Astrocyte (in vitro differentiated cells and primary cell): ENCODE data around the gene CCL23. TPM values are rescaled to one million over a fixed set of nuclear protein-coding genes. Genes with fewer than 3 reads are reported as not detected.

Experiments used
- DNase-seq: peaks from one replicate; pipeline ENCODE4 v3.0.0-alpha.2; 2010; ENCODE audit warnings: low read depth
- FAIRE-seq: peaks from 2 replicates; lab custom pipeline; 2011; peaks lifted over from hg19 to GRCh38; lab: Jason Lieb, UNC
- H2AFZ ChIP-seq: 2 replicates; pipeline ENCODE4 v1.6.0; 2012; ENCODE audit warnings: low read depth, low read length, inconsistent platforms
- H3K27ac ChIP-seq: 2 replicates; pipeline ENCODE4 v1.5.1; 2011; ENCODE audit warnings: low read depth, low read length, inconsistent platforms
- H3K27me3 ChIP-seq: 2 replicates; pipeline ENCODE4 v1.6.0; 2011; ENCODE audit warnings: low read length, inconsistent platforms; ENCODE audit not compliant: insufficient read depth
- H3K36me3 ChIP-seq: 2 replicates; pipeline ENCODE4 v1.5.1; 2011; ENCODE audit warnings: low read length, inconsistent platforms; ENCODE audit not compliant: insufficient read depth
- H3K4me1 ChIP-seq: 2 replicates; pipeline ENCODE4 v1.5.1; 2011; ENCODE audit warnings: low read length, inconsistent platforms; ENCODE audit not compliant: insufficient read depth
- H3K4me2 ChIP-seq: 2 replicates; pipeline ENCODE4 v1.6.0; 2012; ENCODE audit warnings: low read length, inconsistent platforms
- H3K4me3 ChIP-seq: 2 replicates; pipeline ENCODE4 v1.5.1; 2011; ENCODE audit warnings: low read depth, mild to moderate bottlenecking, low read length, inconsistent platforms; ENCODE audit not compliant: insufficient read depth
- H3K79me2 ChIP-seq: 2 replicates; pipeline ENCODE4 v1.6.0; 2012; ENCODE audit warnings: mild to moderate bottlenecking, low read length, inconsistent platforms; ENCODE audit not compliant: insufficient read depth
- H3K9ac ChIP-seq: 2 replicates; pipeline ENCODE4 v1.6.0; 2012; ENCODE audit warnings: mild to moderate bottlenecking, low read length, inconsistent platforms
- H3K9me3 ChIP-seq: 2 replicates; pipeline ENCODE4 v1.5.1; 2012; ENCODE audit warnings: low read depth, mild to moderate bottlenecking, low read length, inconsistent platforms; ENCODE audit not compliant: insufficient read depth
- H4K20me1 ChIP-seq: 2 replicates; pipeline ENCODE4 v1.6.0; 2012; ENCODE audit warnings: low read length, inconsistent platforms; ENCODE audit not compliant: insufficient read depth
- H3K27ac Mint-ChIP-seq: one replicate; pipeline ENCODE4 v1.8.0; 2021; ENCODE audit warnings: mild to moderate bottlenecking, mixed read lengths; ENCODE audit not compliant: unreplicated experiment
- H3K27me3 Mint-ChIP-seq: one replicate; pipeline ENCODE4 v1.8.0; 2021; ENCODE audit warnings: low read depth, mixed read lengths; ENCODE audit not compliant: unreplicated experiment
- H3K36me3 Mint-ChIP-seq: one replicate; pipeline ENCODE4 v1.8.0; 2021; ENCODE audit warnings: low read depth, mixed read lengths; ENCODE audit not compliant: unreplicated experiment
- H3K4me1 Mint-ChIP-seq: one replicate; pipeline ENCODE4 v1.8.0; 2021; ENCODE audit warnings: low read depth, mixed read lengths; ENCODE audit not compliant: unreplicated experiment
- H3K4me3 Mint-ChIP-seq: one replicate; pipeline ENCODE4 v1.8.0; 2021; ENCODE audit warnings: mild to moderate bottlenecking, moderate library complexity, mixed read lengths; ENCODE audit not compliant: unreplicated experiment
- H3K9me3 Mint-ChIP-seq: one replicate; pipeline ENCODE4 v1.8.0; 2021; ENCODE audit warnings: mild to moderate bottlenecking, mixed read lengths; ENCODE audit not compliant: unreplicated experiment
- CTCF ChIP-seq: IDR thresholded peaks from 2 replicates; pipeline ENCODE4 v1.5.1; 2011; ENCODE audit warnings: low read depth, mild to moderate bottlenecking, inconsistent platforms, low read length, moderate library complexity; ENCODE audit not compliant: insufficient read depth
- EZH2 ChIP-seq: IDR thresholded peaks from 2 replicates; pipeline ENCODE4 v1.6.1; 2012; ENCODE audit warnings: mild to moderate bottlenecking, low read length, inconsistent platforms; ENCODE audit not compliant: insufficient read depth
- total RNA-seq: library from RNA; stranded (reverse); gene quantifications from 2 replicates; pipeline ENCODE4 v1.2.1, GENCODE V29; 2021

The CCL23 gene
- total RNA-seq, 1 donor from 2014 or later, result not detected

- DNase-seq (no peak), FAIRE-seq (no peak)
- Histone ChIP-seq H3K4me3 (no peak overlapping the region), H4K20me1 (no peaks in the 10 kb centered on the region), H3K79me2 (no peaks in the 10 kb centered on the region), H3K27ac (no peak overlapping the region), H3K9ac (no peak overlapping the region), H3K4me2 (no peak overlapping the region), H2AFZ (no peak overlapping the region), H3K36me3 (no peaks in the 10 kb centered on the region), H3K27me3 (no peaks in the 10 kb centered on the region), H3K4me1 (no peaks in the 10 kb centered on the region), H3K9me3 (no peaks in the 10 kb centered on the region)
- peaks cover 5% of the 10 kb centered on the region for H3K9me3 Mint-ChIP-seq
- H3K27me3 Mint-ChIP-seq, result peaks cover 1% of the 10 kb centered on the region
- H3K4me3 Mint-ChIP-seq, result no peak overlapping the region
- H3K27ac Mint-ChIP-seq, result no peak overlapping the region
- H3K4me1 Mint-ChIP-seq, result no peaks in the 10 kb centered on the region
- no peaks in the 10 kb centered on the region for H3K36me3 Mint-ChIP-seq
- no peak for TF ChIP-seq CTCF
These were observed 13.1 kb downstream of the CCL23 start for GRCh38 chr17:36004594-36005108.

GRCh38 chr17:36002631-36003030, 15.1 kb downstream of the CCL23 start:
- no peak for TF ChIP-seq EZH2
- no peak for TF ChIP-seq CTCF
- no peak for FAIRE-seq

GRCh38 chr17:36001862-36002603, 15.7 kb downstream of the CCL23 start:
- Mint-ChIP-seq H3K36me3 (no peaks in the 10 kb centered on the region), H3K4me3 (no peak overlapping the region), H3K9me3 (peaks cover 3% of the 10 kb centered on the region), H3K4me1 (no peaks in the 10 kb centered on the region), H3K27ac (no peak overlapping the region), H3K27me3 (peaks cover 9% of the 10 kb centered on the region)
- Histone ChIP-seq H3K4me3 (no peak overlapping the region), H3K27ac (no peak overlapping the region), H3K4me2 (no peak overlapping the region), H4K20me1 (no peaks in the 10 kb centered on the region), H3K9me3 (no peaks in the 10 kb centered on the region), H3K36me3 (no peaks in the 10 kb centered on the region), H3K27me3 (no peaks in the 10 kb centered on the region), H3K79me2 (no peaks in the 10 kb centered on the region), H3K9ac (no peak overlapping the region), H2AFZ (no peak overlapping the region), H3K4me1 (no peaks in the 10 kb centered on the region)
- TF ChIP-seq EZH2 (no peak), CTCF (no peak)
- DNase-seq (no peak), FAIRE-seq (no peak)

More at GRCh38 chr17:36002631-36003030, 15.1 kb downstream of the CCL23 start:
- Histone ChIP-seq H4K20me1 (no peaks in the 10 kb centered on the region), H2AFZ (no peak overlapping the region), H3K9me3 (no peaks in the 10 kb centered on the region), H3K27me3 (no peaks in the 10 kb centered on the region), H3K9ac (no peak overlapping the region), H3K27ac (no peak overlapping the region), H3K4me1 (no peaks in the 10 kb centered on the region), H3K36me3 (no peaks in the 10 kb centered on the region), H3K4me2 (no peak overlapping the region), H3K4me3 (no peak overlapping the region), H3K79me2 (no peaks in the 10 kb centered on the region)
- H3K36me3 Mint-ChIP-seq, result no peaks in the 10 kb centered on the region
- no peak overlapping the region for H3K27ac Mint-ChIP-seq
- no peak overlapping the region for H3K4me3 Mint-ChIP-seq
- peaks cover 9% of the 10 kb centered on the region for H3K27me3 Mint-ChIP-seq
- H3K9me3 Mint-ChIP-seq, result peaks cover 3% of the 10 kb centered on the region
- DNase-seq, result no peak
- no peaks in the 10 kb centered on the region for H3K4me1 Mint-ChIP-seq
